Activated CD8-positive, alpha-beta memory T cell treated with anti-CD3 and anti-CD28 coated beads for 36 hours (primary cell): ENCODE measurements around the gene SHKBP1. TPM values are rescaled to one million over a fixed set of nuclear protein-coding genes. Genes with fewer than 3 reads are reported as not detected.

Experiments
- CTCF ChIA-PET: fragments of 350-600 bp; sonication (Branson Sonifier 250); formaldehyde crosslinking; loops from one replicate; lab custom pipeline; 2021; ENCODE audit warnings: antibody characterized with exemption; lab: Charles Lee
- POLR2A ChIA-PET: fragments of 350-600 bp; sonication (Branson Sonifier 250); formaldehyde crosslinking; loops from one replicate; lab custom pipeline; 2021; ENCODE audit warnings: antibody characterized with exemption; lab: Charles Lee
- total RNA-seq, 2 experiments: library from RNA; stranded (reverse); gene quantifications; one replicate each; pipeline ENCODE4 v1.2.3, GENCODE V29; 2021

SHKBP1 gene
- total RNA-seq, 2 experiments from 2014 or later, result 86.7 to 93.5 TPM

DNA sequence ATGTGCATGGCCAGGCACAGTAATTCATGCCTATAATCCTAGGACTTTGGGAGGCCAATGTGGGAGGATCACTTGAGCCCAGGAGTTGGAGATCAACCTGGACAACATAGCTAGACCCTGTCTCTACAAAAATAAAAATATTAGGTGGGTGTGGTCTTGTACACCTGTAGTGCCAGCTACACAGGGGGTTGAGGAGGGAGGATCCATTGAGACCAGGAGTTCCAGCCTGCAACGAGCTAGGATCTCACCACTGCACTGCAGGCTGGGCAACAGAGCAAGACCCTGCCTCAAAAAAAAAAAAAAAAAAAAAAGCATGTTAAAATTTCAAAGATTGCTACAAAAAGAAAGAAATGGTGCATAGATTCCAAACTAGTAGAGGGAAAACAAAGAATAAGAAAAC is 61.7 kb downstream of the SHKBP1 start:
- ChIA-PET POLR2A (interaction anchor here (0.7 kb wide), 1 partner anchor 1032 kb away, joined by 6 read pairs; no protein-coding TSS in a partner anchor), CTCF (interaction anchor here (0.6 to 0.9 kb wide), 5 partner anchors 64 to 522 kb away, joined by 3 read pairs; no protein-coding TSS in a partner anchor)

- ChIA-PET CTCF (no interaction called here), POLR2A (no interaction called here)
Observed at GRCh38 chr19:40639638-40639982, 62.9 kb downstream of the SHKBP1 start.

DNA sequence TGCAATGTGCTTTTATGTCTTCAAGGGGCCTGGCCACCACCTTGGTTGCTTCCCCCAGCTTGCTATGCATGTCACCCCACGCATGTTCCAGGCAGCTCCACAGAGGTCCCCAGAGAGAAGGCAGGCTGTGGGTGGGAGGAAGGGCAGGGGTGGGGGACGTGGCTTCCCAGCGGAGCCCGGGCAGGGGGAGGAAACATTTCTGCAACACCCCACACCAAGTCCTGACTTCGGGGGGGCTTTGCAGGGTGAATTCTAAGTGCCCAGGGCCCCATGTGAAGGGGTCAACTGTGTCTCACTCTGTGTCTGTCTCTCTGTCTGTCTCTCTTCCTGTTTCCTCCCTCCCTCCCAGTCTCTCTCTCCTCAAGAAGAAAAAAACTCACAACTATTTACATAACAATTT is 64.1 kb downstream of the SHKBP1 start:
- ChIA-PET CTCF (no interaction called here), POLR2A (no interaction called here)

Other genes with a start within 250 kb of the SHKBP1 start
- 10 to 100 TPM; 25.2 to 25.9 TPM for gene C19orf47, start 228.5 kb upstream of the SHKBP1 start, total RNA-seq
- gene PLD3, start 228.2 kb upstream of the SHKBP1 start, total RNA-seq, result 10 to 100 TPM; 48.0 to 50.4 TPM
- gene HIPK4, start 186.7 kb upstream of the SHKBP1 start, total RNA-seq, result under 1 TPM in 1 of 2 experiments, not detected in 1; 0.08 TPM
- under 1 TPM; 0.67 to 0.84 TPM for gene PRX, start 163.5 kb upstream of the SHKBP1 start, total RNA-seq
- 10 to 100 TPM; 14.2 to 14.7 TPM for gene SERTAD1, start 150.9 kb upstream of the SHKBP1 start, total RNA-seq
- gene SERTAD3, start 132.5 kb upstream of the SHKBP1 start, total RNA-seq, result 1 to 10 TPM; 6.0 to 6.8 TPM
- 10 to 100 TPM; 16.8 to 18.8 TPM for gene BLVRB, start 111.1 kb upstream of the SHKBP1 start, total RNA-seq
- under 1 TPM; 0.40 to 0.92 TPM for gene SPTBN4, start 109.9 kb upstream of the SHKBP1 start, total RNA-seq
- 100 to 1,000 TPM; 141 to 144 TPM for gene LTBP4, start 24.5 kb downstream of the SHKBP1 start, total RNA-seq
- gene NUMBL, start 113.8 kb downstream of the SHKBP1 start, total RNA-seq, result 10 to 100 TPM; 15.2 TPM
- 10 to 100 TPM; 22.1 to 22.5 TPM for gene COQ8B, start 140.0 kb downstream of the SHKBP1 start, total RNA-seq
- 1 to 10 TPM; 5.2 to 5.7 TPM for gene ITPKC, start 140.2 kb downstream of the SHKBP1 start, total RNA-seq
- gene ACTMAP, start 173.6 kb downstream of the SHKBP1 start, total RNA-seq, result 1 to 10 TPM; 9.2 to 9.8 TPM
- gene SNRPA, start 174.3 kb downstream of the SHKBP1 start, total RNA-seq, result 100 to 1,000 TPM; 215 to 237 TPM
- not detected for gene MIA, start 198.6 kb downstream of the SHKBP1 start, total RNA-seq
- 10 to 100 TPM; 23.4 to 24.5 TPM for gene RAB4B, start 201.4 kb downstream of the SHKBP1 start, total RNA-seq
- 10 to 100 TPM; 89.7 to 90.9 TPM for gene EGLN2, start 222.3 kb downstream of the SHKBP1 start, total RNA-seq